BE2C (cell line): ENCODE results near the gene TXNRD2.

Source experiments
- DNase-seq: peaks from one replicate; pipeline ENCODE4 v3.0.0-alpha.2; 2020
- H3K27me3 ChIP-seq: fragments of 250-450 bp; sonication (Bioruptor Pico); 2 replicates; pipeline ENCODE4 v1.5.1; 2020; ENCODE audit warnings: mild to moderate bottlenecking
- H3K36me3 ChIP-seq: fragments of 250-450 bp; sonication (Bioruptor Pico); 2 replicates; pipeline ENCODE4 v1.5.1; 2020; ENCODE audit warnings: mild to moderate bottlenecking
- H3K4me1 ChIP-seq: fragments of 250-450 bp; sonication (Bioruptor Pico); 2 replicates; pipeline ENCODE4 v1.5.1; 2020
- H3K4me3 ChIP-seq: 2 replicates; pipeline ENCODE4 v1.5.1; 2011; ENCODE audit warnings: low read depth, low read length
- H3K9me3 ChIP-seq: fragments of 250-450 bp; sonication (Bioruptor Pico); 2 replicates; pipeline ENCODE4 v1.5.1; 2020
- TF ChIP-seq, protein P1 (sequence below): IDR thresholded peaks from 2 replicates; pipeline ENCODE4 v1.5.1; 2012; ENCODE audit warnings: mild to moderate bottlenecking, low read depth, low read length

Gene TXNRD2

DNA sequence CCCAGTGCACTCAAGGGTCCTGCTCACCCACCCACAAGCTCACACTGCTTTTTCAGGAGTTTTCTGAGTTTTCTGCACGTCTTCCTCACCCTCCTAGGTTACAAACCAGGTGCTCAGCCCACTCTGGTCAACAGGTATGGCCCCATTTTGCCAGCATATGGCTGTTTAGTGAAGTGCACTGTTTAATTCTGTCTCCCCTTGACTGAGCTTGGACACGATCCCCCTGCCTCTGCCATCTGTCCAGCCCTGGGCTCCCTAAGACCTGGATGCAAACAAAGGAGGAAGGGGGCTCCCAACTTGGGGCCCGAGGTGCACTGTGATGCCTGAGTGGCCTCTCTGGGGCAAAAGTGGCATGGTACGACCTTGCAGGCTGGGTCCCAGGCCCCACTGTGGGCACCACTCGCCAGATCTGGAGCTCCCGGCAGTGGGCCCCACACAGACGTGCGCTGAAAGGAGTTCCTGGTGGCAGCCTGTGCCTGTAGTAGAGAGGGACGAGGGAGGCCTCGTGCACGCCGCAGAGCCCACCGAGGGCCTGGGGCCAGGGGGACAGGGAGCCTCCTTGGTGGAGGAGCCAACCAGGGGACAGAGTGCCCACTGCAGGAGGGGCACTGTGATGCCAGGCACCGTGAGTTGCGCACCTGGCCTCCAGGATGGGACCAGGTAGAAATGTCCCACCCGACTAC, 37.3 kb downstream of the TXNRD2 start:
- peaks cover 5% of the 10 kb centered on the region; the same call in 1 of the 2 replicates for H3K36me3 ChIP-seq
- no peak overlapping the region for H3K4me3 ChIP-seq
- no peaks in the 10 kb centered on the region for H3K27me3 ChIP-seq
- TF ChIP-seq, protein P1, sequence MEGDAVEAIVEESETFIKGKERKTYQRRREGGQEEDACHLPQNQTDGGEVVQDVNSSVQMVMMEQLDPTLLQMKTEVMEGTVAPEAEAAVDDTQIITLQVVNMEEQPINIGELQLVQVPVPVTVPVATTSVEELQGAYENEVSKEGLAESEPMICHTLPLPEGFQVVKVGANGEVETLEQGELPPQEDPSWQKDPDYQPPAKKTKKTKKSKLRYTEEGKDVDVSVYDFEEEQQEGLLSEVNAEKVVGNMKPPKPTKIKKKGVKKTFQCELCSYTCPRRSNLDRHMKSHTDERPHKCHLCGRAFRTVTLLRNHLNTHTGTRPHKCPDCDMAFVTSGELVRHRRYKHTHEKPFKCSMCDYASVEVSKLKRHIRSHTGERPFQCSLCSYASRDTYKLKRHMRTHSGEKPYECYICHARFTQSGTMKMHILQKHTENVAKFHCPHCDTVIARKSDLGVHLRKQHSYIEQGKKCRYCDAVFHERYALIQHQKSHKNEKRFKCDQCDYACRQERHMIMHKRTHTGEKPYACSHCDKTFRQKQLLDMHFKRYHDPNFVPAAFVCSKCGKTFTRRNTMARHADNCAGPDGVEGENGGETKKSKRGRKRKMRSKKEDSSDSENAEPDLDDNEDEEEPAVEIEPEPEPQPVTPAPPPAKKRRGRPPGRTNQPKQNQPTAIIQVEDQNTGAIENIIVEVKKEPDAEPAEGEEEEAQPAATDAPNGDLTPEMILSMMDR, result no peak
- H3K4me1 ChIP-seq, result peaks cover 27% of the 10 kb centered on the region
- no peak for DNase-seq
- H3K9me3 ChIP-seq, result no peaks in the 10 kb centered on the region

GRCh38 chr22:19903513-19903912, 38.1 kb downstream of the TXNRD2 start:
- H3K4me3 ChIP-seq, result no peak overlapping the region
- no peak for DNase-seq
- H3K36me3 ChIP-seq, result peaks cover 4% of the 10 kb centered on the region; the same call in 1 of the 2 replicates
- H3K4me1 ChIP-seq, result peaks cover 27% of the 10 kb centered on the region
- H3K9me3 ChIP-seq, result no peaks in the 10 kb centered on the region
- H3K27me3 ChIP-seq, result no peaks in the 10 kb centered on the region
- TF ChIP-seq, protein P1, result no peak

DNA sequence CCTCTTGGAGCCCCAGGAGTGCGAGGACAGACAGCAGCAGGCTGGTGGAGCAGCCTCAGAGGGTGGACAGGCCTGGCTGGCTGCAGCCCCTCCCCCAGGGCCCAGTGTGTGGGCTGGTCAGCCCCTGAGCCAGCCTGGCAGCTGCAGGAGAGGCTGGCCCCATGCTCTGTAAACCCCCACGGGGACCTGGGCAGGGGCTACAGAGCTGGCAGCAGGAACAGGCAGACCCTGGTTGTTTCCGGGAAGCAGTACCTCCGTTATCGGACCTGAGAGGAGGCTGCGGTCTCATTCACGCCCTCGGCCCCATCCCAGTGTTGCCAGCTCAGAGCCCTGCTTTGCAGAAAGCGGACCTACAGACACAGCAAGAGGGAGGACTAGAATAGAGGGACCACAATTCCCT, 38.6 kb downstream of the TXNRD2 start:
- TF ChIP-seq, protein P1, result no peak
- peaks cover 1% of the 10 kb centered on the region; the same call in 1 of the 2 replicates for H3K36me3 ChIP-seq
- H3K4me3 ChIP-seq, result no peak overlapping the region
- peaks cover 27% of the 10 kb centered on the region for H3K4me1 ChIP-seq
- peak; percentile 57 for DNase-seq
- no peaks in the 10 kb centered on the region for H3K27me3 ChIP-seq
- H3K9me3 ChIP-seq, result no peaks in the 10 kb centered on the region

GRCh38 chr22:19902245-19902715, 39.3 kb downstream of the TXNRD2 start:
- Histone ChIP-seq H3K27me3 (no peaks in the 10 kb centered on the region), H3K4me3 (no peak overlapping the region), H3K36me3 (peaks cover 5% of the 10 kb centered on the region; the same call in 1 of the 2 replicates), H3K4me1 (peaks cover 27% of the 10 kb centered on the region), H3K9me3 (no peaks in the 10 kb centered on the region)
- no peak for DNase-seq
- TF ChIP-seq, protein P1, result no peak

DNA sequence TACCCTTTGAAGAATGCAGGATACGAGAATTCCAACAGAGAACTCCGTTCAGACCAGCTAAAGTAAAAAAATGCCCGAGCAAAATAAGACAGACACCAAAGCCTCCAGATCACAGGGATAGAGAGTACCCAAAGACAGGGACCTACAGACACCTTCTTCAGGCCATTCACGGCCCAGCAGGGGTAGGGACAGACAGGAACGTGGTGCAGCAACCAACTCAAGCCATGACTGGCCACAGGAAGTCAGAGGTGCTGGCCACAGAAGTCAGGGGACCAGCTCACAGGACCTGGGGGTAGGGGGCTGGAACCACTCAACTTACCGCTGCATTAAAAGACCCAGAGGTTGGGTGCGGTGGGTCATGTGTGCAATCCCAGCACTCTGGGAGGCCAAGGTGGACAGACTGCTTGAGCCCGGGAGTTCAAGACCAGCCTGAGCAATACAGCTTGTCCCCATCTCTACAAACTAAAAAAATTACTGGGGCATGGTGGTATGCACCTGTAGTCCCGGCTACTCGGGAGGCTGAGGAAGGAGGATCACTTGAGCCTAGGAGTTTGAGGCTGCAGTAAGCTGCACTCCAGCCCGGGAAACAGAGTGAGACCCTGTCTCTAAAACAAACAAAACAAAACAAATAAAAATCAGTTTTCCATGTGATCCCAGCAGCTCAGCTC, 39.9 kb downstream of the TXNRD2 start:
- no peaks in the 10 kb centered on the region for H3K9me3 ChIP-seq
- peaks cover 5% of the 10 kb centered on the region; the same call in 1 of the 2 replicates for H3K36me3 ChIP-seq
- no peak for DNase-seq
- no peaks in the 10 kb centered on the region for H3K27me3 ChIP-seq
- peaks cover 32% of the 10 kb centered on the region for H3K4me1 ChIP-seq
- TF ChIP-seq, protein P1, result no peak
- no peak overlapping the region for H3K4me3 ChIP-seq
